CD14-positive monocyte (primary cell): Measurements from ENCODE around the gene CPD. TPM values are rescaled to one million over a fixed set of nuclear protein-coding genes. Genes with fewer than 3 reads are reported as not detected.
A peak's percentile ranks its signal among the peaks of the same experiment; 100 is the strongest.

Experiments
- DNase-seq, 3 donors: peaks; one replicate each; pipeline ENCODE4 v3.0.0-alpha.2; 2011 to 2022
- H2AFZ ChIP-seq: 2 replicates; pipeline ENCODE4 v1.6.0; 2012; ENCODE audit warnings: mild to moderate bottlenecking, low read depth, low read length, inconsistent platforms; ENCODE audit not compliant: insufficient read depth, poor library complexity, severe bottlenecking
- H3K27ac ChIP-seq, 2 donors: 1 replicate in 1 of 2; 2 replicates in 1 of 2; pipeline ENCODE4 v1.5.1; 2012 to 2013; ENCODE audit warnings: low read length in 2 of 2, control low read depth in 1 of 2, inconsistent platforms in 1 of 2, low read depth in 1 of 2, mild to moderate bottlenecking in 1 of 2
- H3K27me3 ChIP-seq, 2 donors: one replicate each; pipeline versions ENCODE4 v1.6.0 to v1.6.1; 2011 to 2013; ENCODE audit warnings: low read length in 2 of 2; ENCODE audit not compliant: control insufficient read depth in 2 of 2, insufficient read depth in 2 of 2
- H3K36me3 ChIP-seq, 2 donors: replicated peaks in 1 of 2; 1 replicate in 1 of 2; 2 replicates in 1 of 2; pipeline versions ENCODE4 v1.5.1 to v1.6.1; 2012 to 2013; ENCODE audit warnings: low read length in 2 of 2, control low read depth in 1 of 2, inconsistent platforms in 1 of 2, mild to moderate bottlenecking in 1 of 2; ENCODE audit not compliant: insufficient read depth in 2 of 2, control insufficient read depth in 1 of 2
- H3K4me1 ChIP-seq, 2 donors: 1 replicate in 1 of 2; 2 replicates in 1 of 2; pipeline versions ENCODE4 v1.5.1 to v1.6.1; 2012 to 2013; ENCODE audit warnings: low read length in 2 of 2, control low read depth in 1 of 2, inconsistent platforms in 1 of 2, mild to moderate bottlenecking in 1 of 2, moderate library complexity in 1 of 2; ENCODE audit not compliant: insufficient read depth in 2 of 2, control insufficient read depth in 1 of 2
- H3K4me2 ChIP-seq: replicated peaks from 2 replicates; pipeline ENCODE3; 2012; ENCODE audit warnings: low read length, moderate library complexity, mild to moderate bottlenecking; ENCODE audit not compliant: poor library complexity, severe bottlenecking; ENCODE audit errors: extremely low read depth
- H3K4me3 ChIP-seq, 3 experiments: fragments of 200-600 bp in 1 of 3; sonication (generic) in 1 of 3; replicated peaks in 1 of 3; 1 replicate in 2 of 3; 2 replicates in 1 of 3; pipeline ENCODE4 v1.5.1; 2011 to 2013; ENCODE audit warnings: low read length in 3 of 3, mild to moderate bottlenecking in 3 of 3, control low read depth in 2 of 3, low read depth in 2 of 3, inconsistent platforms in 1 of 3, moderate library complexity in 1 of 3
- H3K79me2 ChIP-seq: 2 replicates; pipeline ENCODE4 v1.6.0; 2012; ENCODE audit warnings: mild to moderate bottlenecking, control low read depth, inconsistent platforms, low read length, moderate library complexity; ENCODE audit not compliant: insufficient read depth
- H3K9ac ChIP-seq: 2 replicates; pipeline ENCODE4 v1.6.0; 2017; ENCODE audit warnings: low read length, mild to moderate bottlenecking; ENCODE audit not compliant: insufficient read depth, poor library complexity, severe bottlenecking
- H3K9me3 ChIP-seq, 2 donors: replicated peaks in 1 of 2; 1 replicate in 1 of 2; 2 replicates in 1 of 2; pipeline versions ENCODE4 v1.5.1 to v1.6.1; 2012 to 2013; ENCODE audit warnings: low read length in 2 of 2, control low read depth in 1 of 2; ENCODE audit not compliant: control insufficient read depth in 1 of 2, insufficient read depth in 1 of 2
- H4K20me1 ChIP-seq: 2 replicates; pipeline ENCODE4 v1.6.0; 2012; ENCODE audit warnings: mild to moderate bottlenecking, low read length, control low read depth, moderate library complexity; ENCODE audit not compliant: insufficient read depth
- H3K27ac Mint-ChIP-seq, 7 donors: one replicate each; pipeline ENCODE4 v1.8.0; 2020; ENCODE audit warnings: mild to moderate bottlenecking in 7 of 7, mixed read lengths in 7 of 7, moderate library complexity in 6 of 7, inconsistent platforms in 2 of 7
- H3K27me3 Mint-ChIP-seq, 3 donors: one replicate each; pipeline ENCODE4 v1.8.0; 2021 to 2022; ENCODE audit warnings: low read depth in 3 of 3, mild to moderate bottlenecking in 3 of 3, mixed read lengths in 3 of 3, moderate library complexity in 3 of 3, inconsistent platforms in 1 of 3
- H3K36me3 Mint-ChIP-seq, 2 donors: one replicate each; pipeline ENCODE4 v1.8.0; 2020; ENCODE audit warnings: mixed read lengths in 2 of 2, inconsistent platforms in 1 of 2, mild to moderate bottlenecking in 1 of 2
- H3K4me1 Mint-ChIP-seq: one replicate; pipeline ENCODE4 v1.8.0; 2020; ENCODE audit warnings: mild to moderate bottlenecking, mixed read lengths
- H3K4me3 Mint-ChIP-seq, 2 donors: one replicate each; pipeline ENCODE4 v1.8.0; 2020; ENCODE audit warnings: mild to moderate bottlenecking in 2 of 2, mixed read lengths in 2 of 2, moderate library complexity in 1 of 2
- H3K9me3 Mint-ChIP-seq, 7 donors: one replicate each; pipeline ENCODE4 v1.8.0; 2020 to 2022; ENCODE audit warnings: mixed read lengths in 7 of 7, mild to moderate bottlenecking in 6 of 7, moderate library complexity in 6 of 7, inconsistent platforms in 2 of 7
- WGBS: methylation state at CpG from one replicate; pipeline ENCODE4 v1.1.5; 2013; ENCODE audit warnings: missing lambda C conversion rate; ENCODE audit not compliant: insufficient coverage; 5-methylcytosine and 5-hydroxymethylcytosine counted together
- intact Hi-C, 2 donors: fragments of 100-400 bp; cut with micrococcal nuclease; formaldehyde crosslinking; loops; one replicate each; pipeline versions ENCODE4 v1.15.0 to v1.15.1; 2023
- polyA plus RNA-seq, 3 donors: library from polyadenylated mRNA; depleted of rRNA in 1 of 3; unstranded in 2 of 3; stranded (reverse) in 1 of 3; fragments of 300-500 nt in 2 of 3; fragments of >200 nt in 1 of 3; fragmentation: Illumina TruSeq in 2 of 3; gene quantifications; 1 replicate in 2 of 3; 2 replicates in 1 of 3; pipeline ENCODE4 v1.2.3, GENCODE V29; 2012 to 2021
- TF ChIP-seq, protein P1 (sequence below): fragments of 200-600 bp; IDR thresholded peaks from one replicate; pipeline ENCODE4 v1.8.0; 2022; ENCODE audit warnings: antibody characterized with exemption, mild to moderate bottlenecking

The CPD gene
- polyA plus RNA-seq, 3 donors = 9.2 to 47.0 (median 32.2) TPM

- Mint-ChIP-seq H3K27me3 (peaks cover 1 to 4% (median 2%) of the 10 kb centered on the region in 3 donors), H3K36me3 (peaks cover 19 to 28% of the 10 kb centered on the region in 2 donors), H3K9me3 (peaks cover 0 to 2% (median 0%) of the 10 kb centered on the region in 7 donors), H3K27ac (no peak overlapping the region), H3K4me1 (peaks cover 45% of the 10 kb centered on the region), H3K4me3 (no peak overlapping the region)
- H3K4me1 ChIP-seq = peaks cover 33 to 47% of the 10 kb centered on the region in 2 donors
- peaks cover 53% of the 10 kb centered on the region for H4K20me1 ChIP-seq
- H3K27me3 ChIP-seq = no peaks in the 10 kb centered on the region
- no peaks in the 10 kb centered on the region for H3K9me3 ChIP-seq
- no peak for DNase-seq
- no peak overlapping the region for H3K4me3 ChIP-seq
- no peak overlapping the region for H2AFZ ChIP-seq
- no peak overlapping the region for H3K9ac ChIP-seq
- no CpG with 5 or more reads among the region's 1 CpG for WGBS
- H3K27ac ChIP-seq = no peak overlapping the region
- no peak overlapping the region for H3K4me2 ChIP-seq
- intact Hi-C loops = loop anchor here in 1 of 2 donors (10.0 kb wide), 1 partner anchor 88 kb away; the partner anchor contains the start of gene BLMH
- H3K79me2 ChIP-seq = peaks cover 83% of the 10 kb centered on the region
- peaks cover 21 to 28% of the 10 kb centered on the region in 2 donors for H3K36me3 ChIP-seq
- TF ChIP-seq, protein P1, sequence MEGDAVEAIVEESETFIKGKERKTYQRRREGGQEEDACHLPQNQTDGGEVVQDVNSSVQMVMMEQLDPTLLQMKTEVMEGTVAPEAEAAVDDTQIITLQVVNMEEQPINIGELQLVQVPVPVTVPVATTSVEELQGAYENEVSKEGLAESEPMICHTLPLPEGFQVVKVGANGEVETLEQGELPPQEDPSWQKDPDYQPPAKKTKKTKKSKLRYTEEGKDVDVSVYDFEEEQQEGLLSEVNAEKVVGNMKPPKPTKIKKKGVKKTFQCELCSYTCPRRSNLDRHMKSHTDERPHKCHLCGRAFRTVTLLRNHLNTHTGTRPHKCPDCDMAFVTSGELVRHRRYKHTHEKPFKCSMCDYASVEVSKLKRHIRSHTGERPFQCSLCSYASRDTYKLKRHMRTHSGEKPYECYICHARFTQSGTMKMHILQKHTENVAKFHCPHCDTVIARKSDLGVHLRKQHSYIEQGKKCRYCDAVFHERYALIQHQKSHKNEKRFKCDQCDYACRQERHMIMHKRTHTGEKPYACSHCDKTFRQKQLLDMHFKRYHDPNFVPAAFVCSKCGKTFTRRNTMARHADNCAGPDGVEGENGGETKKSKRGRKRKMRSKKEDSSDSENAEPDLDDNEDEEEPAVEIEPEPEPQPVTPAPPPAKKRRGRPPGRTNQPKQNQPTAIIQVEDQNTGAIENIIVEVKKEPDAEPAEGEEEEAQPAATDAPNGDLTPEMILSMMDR = no peak
Observed at GRCh38 chr17:30382345-30382744, 3.6 kb downstream of the CPD start.

- TF ChIP-seq, protein P1 = no peak
- Mint-ChIP-seq H3K4me1 (peaks cover 13% of the 10 kb centered on the region), H3K9me3 (peaks cover 0 to 3% (median 0%) of the 10 kb centered on the region in 7 donors), H3K36me3 (peaks cover 58% of the 10 kb centered on the region in 2 donors), H3K27ac (peak overlapping the region in 5 of 7 donors; percentile 30 to 65 (median 40)), H3K27me3 (no peaks in the 10 kb centered on the region), H3K4me3 (no peak overlapping the region)
- H3K36me3 ChIP-seq = peaks cover 53 to 67% of the 10 kb centered on the region in 2 donors
- H3K4me2 ChIP-seq = no peak overlapping the region
- H3K9me3 ChIP-seq = no peaks in the 10 kb centered on the region
- peaks cover 17 to 26% of the 10 kb centered on the region in 2 donors for H3K4me1 ChIP-seq
- no peak overlapping the region for H3K4me3 ChIP-seq
- intact Hi-C loops = loop anchor here in 1 of 2 donors (10.0 kb wide), 1 partner anchor 94 kb away; the partner anchor contains the start of gene BLMH
- H2AFZ ChIP-seq = no peak overlapping the region
- H3K79me2 ChIP-seq = peaks cover 89% of the 10 kb centered on the region
- 96% methylated on average over 26 of the region's 35 CpGs for WGBS
- peaks cover 26% of the 10 kb centered on the region for H4K20me1 ChIP-seq
- H3K9ac ChIP-seq = no peak overlapping the region
- H3K27ac ChIP-seq = peak overlapping the region; percentile 46 to 85
- no peaks in the 10 kb centered on the region for H3K27me3 ChIP-seq
- no peak for DNase-seq
Observed at GRCh38 chr17:30388321-30389179, 9.8 kb downstream of the CPD start.
